Measurements from ENCODE around the gene TRMT112.
"Not testable (repeated sequence)": the region's sequence is repeated elsewhere in the genome, so short reads cannot be mapped to it uniquely, and the experiment has no call there.

TRMT112 gene

DNA sequence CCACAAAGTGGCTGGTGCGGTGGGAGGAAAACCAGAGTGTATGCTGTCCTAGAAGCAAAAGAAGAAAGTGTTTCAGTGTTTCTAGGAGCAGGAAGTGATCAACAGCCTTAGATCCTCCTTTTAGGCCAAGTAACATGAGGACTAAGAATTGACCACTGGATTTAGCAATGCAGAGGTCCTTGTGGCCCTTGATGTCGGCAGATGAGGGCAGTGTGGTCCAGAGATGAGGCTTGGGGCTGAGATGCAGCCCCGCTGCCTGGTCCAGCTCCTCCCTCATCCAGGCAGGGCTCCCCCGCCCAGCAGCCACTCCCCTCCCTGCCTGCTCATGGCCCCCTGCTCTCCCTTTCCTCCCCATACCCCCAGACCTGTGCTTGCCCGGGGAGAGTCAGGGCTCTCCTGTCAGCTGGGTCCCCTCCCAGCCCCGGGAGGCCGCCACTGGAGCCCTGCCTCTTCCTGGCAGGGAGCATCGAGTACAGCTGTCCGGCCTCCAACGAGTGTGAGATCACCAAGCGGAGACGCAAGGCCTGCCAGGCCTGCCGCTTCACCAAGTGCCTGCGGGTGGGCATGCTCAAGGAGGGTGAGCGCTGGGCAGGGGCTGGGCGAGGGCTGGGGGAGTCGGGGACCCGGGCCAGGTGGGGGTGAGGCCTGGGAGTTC lies 3.7 kb downstream of the TRMT112 start:
- peaks cover 0 to 45% (median 21%) of the 10 kb centered on the region in 5 donors for H3K4me1 ChIP-seq (ENCODE audit: control insufficient read depth in 5 of 5, insufficient read depth in 5 of 5, low read length in 5 of 5)
- H3K9me3 ChIP-seq (ENCODE audit: control insufficient read depth in 5 of 5, low read length in 5 of 5): no peaks in the 10 kb centered on the region
- no peaks in the 10 kb centered on the region for H3K27me3 ChIP-seq (ENCODE audit: control insufficient read depth in 5 of 5, insufficient read depth in 4 of 5, low read length in 5 of 5)
- peak overlapping the region; percentile 70 for H3K27ac ChIP-seq (ENCODE audit: low read depth, low read length)
- H3K9ac ChIP-seq (ENCODE audit: low read length in 5 of 5): peak overlapping the region in 4 of 5 donors; percentile 56 to 71 (median 61)
- H3K4me3 ChIP-seq (ENCODE audit: low read depth in 1 of 5, low read length in 5 of 5): peak overlapping the region in 4 of 5 donors; percentile 6 to 49 (median 34)
- peaks cover 0 to 23% (median 21%) of the 10 kb centered on the region in 5 donors for H3K36me3 ChIP-seq (ENCODE audit: control insufficient read depth in 5 of 5, insufficient read depth in 5 of 5, low read length in 5 of 5)

DNA sequence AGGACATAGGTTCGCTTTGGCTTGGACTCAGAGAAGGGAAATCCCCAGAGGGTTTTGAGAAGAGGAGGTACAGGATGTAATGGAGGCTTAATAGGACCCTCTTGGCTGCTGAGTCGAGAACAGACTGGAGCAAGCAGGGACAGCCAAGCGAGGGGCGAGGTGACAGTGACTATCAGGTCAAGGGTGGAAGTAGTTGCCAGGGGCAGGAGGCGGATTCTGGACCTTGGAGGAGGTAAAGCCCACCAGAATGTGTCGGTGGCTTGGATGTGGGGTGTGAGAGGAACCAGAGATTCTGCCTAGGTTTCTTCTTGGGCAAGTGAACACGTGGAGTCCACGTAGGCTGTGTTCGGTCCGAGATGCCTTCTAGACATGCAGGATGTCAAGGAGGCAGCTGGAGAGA lies 4.4 kb downstream of the TRMT112 start:
- Histone ChIP-seq H3K9me3 (ENCODE audit: control insufficient read depth in 5 of 5, low read length in 5 of 5) (no peaks in the 10 kb centered on the region), H3K36me3 (ENCODE audit: control insufficient read depth in 5 of 5, insufficient read depth in 5 of 5, low read length in 5 of 5) (peaks cover 0 to 23% (median 21%) of the 10 kb centered on the region in 5 donors), H3K4me3 (ENCODE audit: low read depth in 1 of 5, low read length in 5 of 5) (no peak overlapping the region), H3K27me3 (ENCODE audit: control insufficient read depth in 5 of 5, insufficient read depth in 4 of 5, low read length in 5 of 5) (no peaks in the 10 kb centered on the region), H3K4me1 (ENCODE audit: control insufficient read depth in 5 of 5, insufficient read depth in 5 of 5, low read length in 5 of 5) (peaks cover 0 to 40% (median 19%) of the 10 kb centered on the region in 5 donors), H3K9ac (ENCODE audit: low read length in 5 of 5) (peak overlapping the region in 1 of 5 donors; percentile 11), H3K27ac (ENCODE audit: low read depth, low read length) (peak overlapping the region; percentile 70)

GRCh38 chr11:64307795-64308194 lies 9.6 kb downstream of the TRMT112 start:
- H3K36me3 ChIP-seq (ENCODE audit: control insufficient read depth in 5 of 5, insufficient read depth in 5 of 5, low read length in 5 of 5); H3K9me3 ChIP-seq (ENCODE audit: control insufficient read depth in 5 of 5, low read length in 5 of 5); H3K27me3 ChIP-seq (ENCODE audit: control insufficient read depth in 5 of 5, insufficient read depth in 4 of 5, low read length in 5 of 5); H3K9ac ChIP-seq (ENCODE audit: low read length in 5 of 5); H3K4me3 ChIP-seq (ENCODE audit: low read depth in 1 of 5, low read length in 5 of 5): not testable (repeated sequence)
- Histone ChIP-seq H3K4me1 (ENCODE audit: control insufficient read depth in 5 of 5, insufficient read depth in 5 of 5, low read length in 5 of 5) (peaks cover 2 to 36% (median 28%) of the 10 kb centered on the region in 5 donors), H3K27ac (ENCODE audit: low read depth, low read length) (peak overlapping the region; percentile 75)

- Histone ChIP-seq H3K36me3 (ENCODE audit: control insufficient read depth in 5 of 5, insufficient read depth in 5 of 5, low read length in 5 of 5) (peaks cover 0 to 8% (median 3%) of the 10 kb centered on the region in 5 donors), H3K27me3 (ENCODE audit: control insufficient read depth in 5 of 5, insufficient read depth in 4 of 5, low read length in 5 of 5) (no peaks in the 10 kb centered on the region), H3K9me3 (ENCODE audit: control insufficient read depth in 5 of 5, low read length in 5 of 5) (no peaks in the 10 kb centered on the region), H3K9ac (ENCODE audit: low read length in 5 of 5) (peak overlapping the region in 4 of 5 donors; percentile 55 to 83 (median 80)), H3K4me3 (ENCODE audit: low read depth in 1 of 5, low read length in 5 of 5) (peak overlapping the region; percentile 11 to 80 (median 70)), H3K27ac (ENCODE audit: low read depth, low read length) (peak overlapping the region; percentile 75), H3K4me1 (ENCODE audit: control insufficient read depth in 5 of 5, insufficient read depth in 5 of 5, low read length in 5 of 5) (peaks cover 2 to 31% (median 28%) of the 10 kb centered on the region in 5 donors)
Measured at GRCh38 chr11:64306876-64307622, 10.3 kb downstream of the TRMT112 start.

DNA sequence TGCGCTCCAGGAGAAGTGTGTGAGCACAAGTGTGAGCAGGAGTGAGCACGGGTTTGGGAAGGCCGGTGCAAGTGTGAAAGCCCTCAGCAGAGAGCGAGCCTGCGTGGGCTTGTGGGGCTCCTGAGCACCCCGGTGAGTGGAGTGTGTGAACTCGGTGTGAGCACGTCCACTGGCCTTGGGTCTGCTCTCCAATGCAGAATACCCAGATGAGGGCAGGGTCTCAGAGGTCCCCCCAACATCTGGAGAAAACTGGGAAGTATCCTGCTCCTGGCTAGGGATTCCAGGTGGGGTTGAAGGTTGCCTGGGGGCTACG lies 10.8 kb downstream of the TRMT112 start:
- H3K9ac ChIP-seq (ENCODE audit: low read length in 5 of 5): peak overlapping the region; percentile 26 to 83 (median 78)
- H3K27ac ChIP-seq (ENCODE audit: low read depth, low read length): peak overlapping the region; percentile 75
- peak overlapping the region; percentile 70 to 80 (median 71) for H3K4me3 ChIP-seq (ENCODE audit: low read depth in 1 of 5, low read length in 5 of 5)
- H3K27me3 ChIP-seq (ENCODE audit: control insufficient read depth in 5 of 5, insufficient read depth in 4 of 5, low read length in 5 of 5): no peaks in the 10 kb centered on the region
- H3K36me3 ChIP-seq (ENCODE audit: control insufficient read depth in 5 of 5, insufficient read depth in 5 of 5, low read length in 5 of 5): peaks cover 0 to 8% (median 3%) of the 10 kb centered on the region in 5 donors
- no peaks in the 10 kb centered on the region for H3K9me3 ChIP-seq (ENCODE audit: control insufficient read depth in 5 of 5, low read length in 5 of 5)
- peaks cover 2 to 31% (median 28%) of the 10 kb centered on the region in 5 donors for H3K4me1 ChIP-seq (ENCODE audit: control insufficient read depth in 5 of 5, insufficient read depth in 5 of 5, low read length in 5 of 5)

DNA sequence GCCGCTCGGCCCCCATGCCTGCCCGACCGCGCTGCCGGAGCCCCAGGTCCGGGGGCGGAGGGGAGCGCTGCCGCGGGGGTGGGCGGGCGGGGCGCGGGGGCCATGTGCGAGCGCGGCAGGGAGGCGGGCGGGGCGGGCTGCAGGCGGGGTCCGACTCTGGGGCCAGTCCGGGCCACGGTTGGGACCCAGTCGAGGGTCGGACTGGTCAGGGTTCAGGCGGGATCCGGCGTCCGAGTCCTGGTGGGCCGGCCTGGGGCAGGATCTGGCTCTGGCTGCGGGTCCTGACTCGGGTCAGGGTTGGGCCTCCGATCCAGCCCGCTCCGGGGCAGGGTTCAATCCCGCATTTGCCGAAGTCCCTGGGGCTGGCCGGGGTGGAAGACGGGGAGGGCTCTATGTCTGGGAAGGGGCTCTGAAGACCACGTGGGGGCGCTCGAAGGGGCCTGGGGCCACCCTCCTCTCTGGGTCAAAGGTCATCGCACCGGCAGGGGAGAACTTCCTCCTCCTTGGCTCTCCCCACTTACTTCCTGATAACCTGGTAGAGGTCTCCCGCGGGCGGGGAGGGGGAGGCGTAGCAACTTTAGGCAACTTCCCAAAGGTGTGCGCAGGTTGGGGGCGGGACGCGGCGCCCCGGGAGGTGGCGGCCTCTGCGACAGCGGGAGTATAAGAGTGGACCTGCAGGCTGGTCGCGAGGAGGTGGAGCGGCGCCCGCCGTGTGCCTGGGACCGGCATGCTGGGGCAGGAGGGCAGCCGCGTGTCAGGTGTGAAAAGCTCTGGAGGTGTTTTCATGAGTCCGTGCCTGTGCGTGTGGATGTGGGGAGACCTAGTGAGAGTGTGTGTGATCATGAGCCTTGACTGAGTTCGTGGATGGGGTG lies 11.4 kb downstream of the TRMT112 start:
- Histone ChIP-seq H3K9ac (ENCODE audit: low read length in 5 of 5) (peak overlapping the region; percentile 26 to 83 (median 78)), H3K9me3 (ENCODE audit: control insufficient read depth in 5 of 5, low read length in 5 of 5) (no peaks in the 10 kb centered on the region), H3K4me3 (ENCODE audit: low read depth in 1 of 5, low read length in 5 of 5) (peak overlapping the region; percentile 70 to 80 (median 71)), H3K27me3 (ENCODE audit: control insufficient read depth in 5 of 5, insufficient read depth in 4 of 5, low read length in 5 of 5) (no peaks in the 10 kb centered on the region), H3K36me3 (ENCODE audit: control insufficient read depth in 5 of 5, insufficient read depth in 5 of 5, low read length in 5 of 5) (peaks cover 0 to 8% (median 3%) of the 10 kb centered on the region in 5 donors), H3K4me1 (ENCODE audit: control insufficient read depth in 5 of 5, insufficient read depth in 5 of 5, low read length in 5 of 5) (peaks cover 2 to 36% (median 29%) of the 10 kb centered on the region in 5 donors), H3K27ac (ENCODE audit: low read depth, low read length) (peak overlapping the region; percentile 75)

DNA sequence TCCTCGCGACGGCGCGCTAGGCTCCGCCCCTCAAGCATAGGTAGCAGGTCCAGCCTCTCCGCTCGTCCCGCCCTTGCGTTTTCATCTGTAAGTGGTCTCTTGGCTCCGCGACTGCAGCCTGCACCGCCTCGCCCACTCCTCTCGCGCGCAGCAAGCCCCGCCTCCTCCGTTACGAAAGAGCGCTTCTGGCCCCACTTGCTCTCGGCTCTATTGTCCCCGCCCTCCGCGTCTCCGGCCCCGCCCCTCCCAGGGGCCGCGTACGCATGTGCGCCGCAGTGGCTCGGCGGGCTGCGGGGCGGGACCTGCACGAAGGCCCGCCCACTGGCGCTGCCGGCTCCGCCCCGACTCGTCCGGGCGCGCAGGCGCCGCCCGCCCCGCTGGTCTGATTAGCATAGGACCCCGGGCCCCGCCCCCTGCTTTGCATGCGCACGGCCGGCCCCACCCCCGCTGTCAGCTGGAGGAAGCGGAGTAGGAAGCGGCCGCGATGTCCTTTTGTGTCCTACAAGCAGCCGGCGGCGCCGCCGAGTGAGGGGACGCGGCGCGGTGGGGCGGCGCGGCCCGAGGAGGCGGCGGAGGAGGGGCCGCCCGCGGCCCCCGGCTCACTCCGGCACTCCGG lies 12.2 kb downstream of the TRMT112 start, which contains the start of gene ESRRA:
Gene ESRRA (plus strand): TSS at position 450 of the 616 bp plus-strand sequence. CDS start 1,656 bp downstream, outside the sequence.
- Histone ChIP-seq H3K27ac (ENCODE audit: low read depth, low read length) (peak within 1 kb of the TSS; percentile 89), H3K4me1 (ENCODE audit: control insufficient read depth in 5 of 5, insufficient read depth in 5 of 5, low read length in 5 of 5) (peaks cover 2 to 43% (median 36%) of the 10 kb centered on the region in 5 donors), H3K36me3 (ENCODE audit: control insufficient read depth in 5 of 5, insufficient read depth in 5 of 5, low read length in 5 of 5) (peaks cover 0 to 8% (median 3%) of the 10 kb centered on the region in 5 donors)

DNA sequence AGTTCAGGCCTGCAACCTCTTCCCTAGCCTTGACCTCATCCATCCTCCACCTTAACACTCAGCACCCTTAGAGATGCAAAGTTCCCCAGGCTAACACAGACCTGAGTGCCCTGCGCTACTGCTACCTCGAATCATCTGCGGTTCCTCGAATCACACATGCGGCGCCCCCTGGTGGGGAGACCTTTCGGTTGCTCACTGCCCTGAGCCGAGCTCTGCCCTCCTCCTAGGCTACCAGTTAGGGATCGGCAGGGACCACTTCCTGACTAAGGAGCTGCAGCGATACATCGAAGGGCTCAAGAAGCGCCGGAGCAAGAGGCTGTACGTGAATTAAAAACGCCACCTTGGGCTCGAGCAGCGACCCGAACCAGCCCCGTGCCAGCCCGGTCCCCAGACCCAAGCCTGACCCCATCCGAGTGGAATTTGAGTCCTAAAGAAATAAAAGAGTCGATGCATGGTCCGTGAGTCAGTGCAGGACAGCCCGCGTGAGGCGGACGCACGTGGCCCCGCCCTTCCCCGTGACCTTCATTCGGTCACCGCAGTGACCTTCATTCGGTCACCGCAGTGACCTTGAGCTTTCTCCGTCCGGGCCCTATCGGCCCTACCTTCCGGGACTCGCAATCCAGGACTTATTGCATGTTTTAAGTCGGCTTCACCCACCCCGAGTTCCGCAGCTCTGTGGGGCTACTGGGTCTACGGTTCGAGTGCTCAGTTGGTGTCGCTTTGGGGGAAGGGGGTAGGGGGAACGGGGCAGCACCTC lies 12.9 kb downstream of the TRMT112 start:
- Histone ChIP-seq H3K9me3 (ENCODE audit: control insufficient read depth in 5 of 5, low read length in 5 of 5) (no peaks in the 10 kb centered on the region), H3K36me3 (ENCODE audit: control insufficient read depth in 5 of 5, insufficient read depth in 5 of 5, low read length in 5 of 5) (peaks cover 0 to 8% (median 3%) of the 10 kb centered on the region in 5 donors), H3K4me3 (ENCODE audit: low read depth in 1 of 5, low read length in 5 of 5) (peak overlapping the region; percentile 67 to 76 (median 75)), H3K27ac (ENCODE audit: low read depth, low read length) (peak overlapping the region; percentile 89), H3K9ac (ENCODE audit: low read length in 5 of 5) (peak overlapping the region in 4 of 5 donors; percentile 60 to 78 (median 70)), H3K27me3 (ENCODE audit: control insufficient read depth in 5 of 5, insufficient read depth in 4 of 5, low read length in 5 of 5) (peaks cover 0 to 13% (median 8%) of the 10 kb centered on the region in 5 donors), H3K4me1 (ENCODE audit: control insufficient read depth in 5 of 5, insufficient read depth in 5 of 5, low read length in 5 of 5) (peaks cover 2 to 50% (median 43%) of the 10 kb centered on the region in 5 donors)

More for the DNA sequence above, 12.2 kb downstream of the TRMT112 start, which contains the start of gene ESRRA:
- Histone ChIP-seq H3K9ac (ENCODE audit: low read length in 5 of 5) (peak within 1 kb of the TSS; percentile 26 to 83 (median 78)), H3K9me3 (ENCODE audit: control insufficient read depth in 5 of 5, low read length in 5 of 5) (no peaks in the 10 kb centered on the region), H3K27me3 (ENCODE audit: control insufficient read depth in 5 of 5, insufficient read depth in 4 of 5, low read length in 5 of 5) (peaks cover 0 to 7% (median 3%) of the 10 kb centered on the region in 5 donors), H3K4me3 (ENCODE audit: low read depth in 1 of 5, low read length in 5 of 5) (peak within 1 kb of the TSS; percentile 72 to 80 (median 76))

GRCh38 chr11:64304032-64304315 lies 13.4 kb downstream of the TRMT112 start:
- Histone ChIP-seq H3K36me3 (ENCODE audit: control insufficient read depth in 5 of 5, insufficient read depth in 5 of 5, low read length in 5 of 5) (peaks cover 0 to 8% (median 3%) of the 10 kb centered on the region in 5 donors), H3K4me1 (ENCODE audit: control insufficient read depth in 5 of 5, insufficient read depth in 5 of 5, low read length in 5 of 5) (peaks cover 2 to 56% (median 48%) of the 10 kb centered on the region in 5 donors), H3K9ac (ENCODE audit: low read length in 5 of 5) (peak overlapping the region in 2 of 5 donors; percentile 65 to 74), H3K27me3 (ENCODE audit: control insufficient read depth in 5 of 5, insufficient read depth in 4 of 5, low read length in 5 of 5) (peaks cover 0 to 13% (median 8%) of the 10 kb centered on the region in 5 donors), H3K27ac (ENCODE audit: low read depth, low read length) (peak overlapping the region; percentile 89), H3K9me3 (ENCODE audit: control insufficient read depth in 5 of 5, low read length in 5 of 5) (no peaks in the 10 kb centered on the region), H3K4me3 (ENCODE audit: low read depth in 1 of 5, low read length in 5 of 5) (peak overlapping the region; percentile 67 to 76 (median 75))
